IgD-negative memory B cell (primary cell): ENCODE results near the gene CENPX. TPM values are rescaled to one million over a fixed set of nuclear protein-coding genes. Genes with fewer than 3 reads are reported as not detected.

ENCODE experiments used
- H3K27ac Mint-ChIP-seq, 3 donors: one replicate each; pipeline ENCODE4 v1.8.0; 2020 to 2022; ENCODE audit warnings: mild to moderate bottlenecking in 3 of 3, mixed read lengths in 3 of 3, moderate library complexity in 1 of 3
- H3K27me3 Mint-ChIP-seq: one replicate; pipeline ENCODE4 v1.8.0; 2021; ENCODE audit warnings: mixed read lengths
- H3K36me3 Mint-ChIP-seq: one replicate; pipeline ENCODE4 v1.8.0; 2020; ENCODE audit warnings: mild to moderate bottlenecking, mixed read lengths
- H3K4me1 Mint-ChIP-seq, 3 donors: one replicate each; pipeline ENCODE4 v1.8.0; 2020 to 2022; ENCODE audit warnings: mixed read lengths in 3 of 3, mild to moderate bottlenecking in 1 of 3
- H3K4me3 Mint-ChIP-seq, 4 donors: one replicate each; pipeline ENCODE4 v1.8.0; 2020 to 2022; ENCODE audit warnings: mild to moderate bottlenecking in 4 of 4, mixed read lengths in 4 of 4, moderate library complexity in 3 of 4
- H3K9me3 Mint-ChIP-seq, 3 donors: one replicate each; pipeline ENCODE4 v1.8.0; 2020 to 2021; ENCODE audit warnings: mixed read lengths in 3 of 3, mild to moderate bottlenecking in 1 of 3
- polyA plus RNA-seq: library from polyadenylated mRNA; unstranded; fragments of 300-500 nt; fragmentation: Illumina TruSeq; gene quantifications from one replicate; pipeline ENCODE4 v1.2.3, GENCODE V29; 2021

The CENPX gene
- 47.7 TPM for polyA plus RNA-seq

DNA sequence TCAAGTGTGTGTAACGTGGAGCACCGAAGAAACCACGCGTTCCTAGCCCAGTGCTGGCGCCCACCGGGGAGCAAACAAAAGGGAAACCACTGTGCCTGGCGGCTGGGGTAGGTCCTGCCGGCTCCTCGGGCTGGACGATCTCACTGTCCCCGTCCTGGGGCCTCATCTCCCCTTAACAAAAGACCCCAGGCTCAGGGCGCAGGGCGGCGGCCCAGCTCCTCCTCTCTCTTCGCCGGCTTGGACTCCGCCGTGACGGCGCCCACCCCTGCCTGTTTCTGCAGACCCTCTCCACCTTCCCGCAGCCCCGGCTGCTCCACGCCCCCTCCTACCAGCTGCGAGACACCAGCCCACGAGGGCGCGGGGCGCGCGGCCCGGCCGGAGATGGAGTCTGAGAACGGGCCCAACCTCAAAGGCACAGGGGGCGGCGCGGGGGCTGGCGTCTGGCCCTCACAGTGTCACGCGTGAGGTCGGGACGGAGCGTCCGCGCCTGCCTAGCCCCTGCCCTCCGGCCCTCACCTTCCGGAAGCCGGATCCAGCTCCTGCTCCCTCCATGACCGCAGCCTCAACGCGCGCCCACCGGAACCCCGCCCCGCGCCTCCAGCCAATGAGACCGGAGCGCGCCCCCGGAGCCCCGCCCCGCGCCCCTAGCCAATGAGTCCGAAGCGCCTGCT is at the start of gene CENPX:
TSS of gene CENPX (minus strand) at position 569 of the 671 bp plus-strand sequence. CDS start at position 552, 17 bp downstream.
- Mint-ChIP-seq H3K27me3 (no peaks in the 10 kb centered on the region), H3K36me3 (peaks cover 1% of the 10 kb centered on the region), H3K4me3 (peak within 1 kb of the TSS; percentile 84 to 94 (median 90)), H3K27ac (peak within 1 kb of the TSS; percentile 64 to 86 (median 79)), H3K4me1 (peaks cover 7 to 10% (median 9%) of the 10 kb centered on the region in 3 donors), H3K9me3 (no peaks in the 10 kb centered on the region)

DNA sequence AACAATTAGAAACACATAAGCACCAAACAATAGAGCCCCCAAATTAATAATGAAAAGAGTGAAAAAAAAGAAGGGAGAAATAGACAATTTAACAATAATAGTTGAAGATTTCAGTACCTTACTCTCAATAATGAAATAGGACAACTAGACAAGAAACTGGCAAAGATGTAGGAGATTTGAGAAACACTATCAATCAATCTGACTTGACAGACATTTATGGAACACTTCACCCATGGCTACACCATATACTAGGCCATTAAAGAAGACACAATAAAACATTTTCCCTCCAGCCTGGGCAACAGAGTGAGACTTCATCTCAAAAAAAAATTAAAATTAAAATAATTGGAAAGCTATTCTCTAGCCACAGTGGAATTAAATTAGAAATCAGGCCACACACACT is 47.9 kb upstream of the CENPX start:
- no peaks in the 10 kb centered on the region for H3K36me3 Mint-ChIP-seq
- peak overlapping the region in 1 of 4 donors; percentile 58 for H3K4me3 Mint-ChIP-seq
- H3K4me1 Mint-ChIP-seq, result peaks cover 0 to 6% (median 0%) of the 10 kb centered on the region in 3 donors
- H3K27me3 Mint-ChIP-seq, result peaks cover 4% of the 10 kb centered on the region
- peak overlapping the region in 1 of 3 donors; percentile 19 for H3K27ac Mint-ChIP-seq
- peaks cover 0 to under 1% (median 0%) of the 10 kb centered on the region in 3 donors for H3K9me3 Mint-ChIP-seq

DNA sequence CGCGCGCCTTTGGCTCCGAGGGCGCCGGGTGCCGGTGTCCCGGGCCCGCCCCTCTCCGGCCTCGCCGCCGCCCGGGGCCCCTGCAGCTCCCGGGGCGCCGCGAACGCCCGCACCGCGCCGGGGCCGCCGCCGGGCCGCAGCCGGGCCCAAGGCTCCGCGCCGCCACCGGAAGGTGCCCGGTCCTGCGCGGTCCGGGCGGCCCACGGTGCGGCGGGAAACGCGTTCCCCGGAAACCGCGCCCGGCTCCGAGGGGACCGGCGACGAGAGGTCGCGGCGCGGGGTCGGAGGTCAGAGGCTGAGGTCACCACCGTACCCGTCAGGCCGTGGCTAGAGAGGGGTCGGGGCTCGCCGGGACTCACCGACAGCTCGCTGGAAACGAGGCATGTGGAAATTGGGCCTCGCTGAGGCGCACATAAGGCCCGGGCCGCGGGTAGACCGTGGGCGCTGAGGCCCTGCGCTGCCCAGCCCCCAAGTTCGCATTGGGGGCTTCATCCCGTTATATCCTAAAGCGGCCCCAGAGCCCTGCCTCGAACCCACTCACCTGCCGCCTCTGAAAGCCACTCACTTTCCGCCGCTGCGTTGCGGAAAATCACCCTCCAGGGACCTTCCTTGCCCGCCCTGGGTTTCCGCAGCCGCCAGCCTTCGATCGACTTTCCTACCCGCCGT is 43.1 kb upstream of the CENPX start, which contains the start of gene DUS1L:
TSS of gene DUS1L (minus strand) at position 167 of the 666 bp plus-strand sequence. CDS start 745 bp downstream, outside the sequence.
- Mint-ChIP-seq H3K36me3 (no peaks in the 10 kb centered on the region), H3K27me3 (no peaks in the 10 kb centered on the region)

DNA sequence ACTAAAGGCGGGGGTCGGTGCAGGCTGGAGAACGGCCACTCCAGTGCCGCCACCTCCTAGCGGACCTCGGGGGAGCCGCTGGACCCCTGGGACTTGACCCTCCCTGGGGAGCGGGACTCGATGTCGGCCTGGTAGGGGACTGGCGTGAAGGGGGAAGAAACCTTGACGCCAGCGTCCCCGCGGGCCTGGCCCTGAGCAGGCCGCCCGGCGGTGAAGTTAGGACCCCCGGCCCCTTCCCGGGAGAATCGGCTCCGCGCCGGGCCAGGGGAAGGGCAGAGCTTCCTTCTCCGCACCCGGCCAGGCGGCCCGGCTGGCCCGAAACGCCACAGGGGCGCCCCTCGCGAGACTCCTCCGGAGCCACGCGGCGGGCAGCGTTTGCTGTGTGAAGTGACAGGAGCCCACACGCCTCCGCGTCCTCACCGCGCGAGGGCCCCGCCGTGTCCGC is 42.5 kb upstream of the CENPX start:
- H3K4me1 Mint-ChIP-seq, result peaks cover 0 to 10% (median 0%) of the 10 kb centered on the region in 3 donors
- peak overlapping the region in 2 of 3 donors; percentile 71 to 87 for H3K27ac Mint-ChIP-seq
- peak overlapping the region; percentile 69 to 86 (median 79) for H3K4me3 Mint-ChIP-seq
- H3K27me3 Mint-ChIP-seq, result no peaks in the 10 kb centered on the region
- H3K9me3 Mint-ChIP-seq, result no peaks in the 10 kb centered on the region
- no peaks in the 10 kb centered on the region for H3K36me3 Mint-ChIP-seq

More for the DNA sequence above, 43.1 kb upstream of the CENPX start, which contains the start of gene DUS1L:
- H3K9me3 Mint-ChIP-seq, result no peaks in the 10 kb centered on the region
- peak within 1 kb of the TSS; percentile 81 to 94 (median 88) for H3K4me3 Mint-ChIP-seq
- H3K27ac Mint-ChIP-seq, result peak within 1 kb of the TSS; percentile 87 to 95 (median 93)
- H3K4me1 Mint-ChIP-seq, result peaks cover 0 to 10% (median 0%) of the 10 kb centered on the region in 3 donors

DNA sequence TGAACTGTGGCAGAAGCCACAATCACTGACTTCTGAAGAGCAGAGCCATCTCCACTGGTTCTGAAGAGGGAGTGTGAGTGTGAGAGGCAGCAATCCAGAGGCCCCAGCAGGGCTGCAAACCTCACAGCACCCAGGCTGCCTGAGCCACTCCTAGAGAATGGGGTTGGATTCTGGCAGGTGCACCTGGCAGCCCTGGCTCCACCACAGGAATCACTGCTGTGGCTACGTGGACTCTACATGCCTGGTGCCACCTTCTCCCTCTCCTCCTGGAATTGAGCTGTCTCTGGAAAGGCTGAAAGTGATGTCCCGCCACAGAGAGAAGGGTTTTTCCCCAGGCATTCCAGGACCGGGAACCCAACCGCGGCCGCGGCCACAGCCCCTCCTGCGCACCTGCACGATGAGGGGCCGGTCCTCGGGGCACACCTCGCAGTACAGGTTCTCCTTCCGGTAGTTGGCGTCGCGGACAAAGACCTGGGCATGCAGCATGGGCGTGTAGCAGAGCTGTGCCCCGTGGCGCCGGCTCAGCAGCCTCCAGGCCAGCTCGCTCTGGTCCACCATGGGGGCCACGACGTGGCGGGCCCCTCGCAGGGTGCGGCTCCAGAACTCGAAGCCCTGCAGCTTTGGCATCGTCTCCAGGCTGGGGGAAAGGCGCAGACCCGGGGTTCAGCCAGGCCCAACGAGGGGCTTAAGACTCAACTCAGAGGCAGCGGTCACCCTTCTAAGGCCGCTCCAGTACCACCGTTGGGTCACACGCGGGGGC is 41.9 kb upstream of the CENPX start:
- Mint-ChIP-seq H3K9me3 (no peaks in the 10 kb centered on the region), H3K4me1 (peaks cover 0 to 10% (median 0%) of the 10 kb centered on the region in 3 donors), H3K27ac (peak overlapping the region in 2 of 3 donors; percentile 87 to 89), H3K4me3 (peak overlapping the region; percentile 69 to 86 (median 79)), H3K27me3 (no peaks in the 10 kb centered on the region), H3K36me3 (no peaks in the 10 kb centered on the region)

DNA sequence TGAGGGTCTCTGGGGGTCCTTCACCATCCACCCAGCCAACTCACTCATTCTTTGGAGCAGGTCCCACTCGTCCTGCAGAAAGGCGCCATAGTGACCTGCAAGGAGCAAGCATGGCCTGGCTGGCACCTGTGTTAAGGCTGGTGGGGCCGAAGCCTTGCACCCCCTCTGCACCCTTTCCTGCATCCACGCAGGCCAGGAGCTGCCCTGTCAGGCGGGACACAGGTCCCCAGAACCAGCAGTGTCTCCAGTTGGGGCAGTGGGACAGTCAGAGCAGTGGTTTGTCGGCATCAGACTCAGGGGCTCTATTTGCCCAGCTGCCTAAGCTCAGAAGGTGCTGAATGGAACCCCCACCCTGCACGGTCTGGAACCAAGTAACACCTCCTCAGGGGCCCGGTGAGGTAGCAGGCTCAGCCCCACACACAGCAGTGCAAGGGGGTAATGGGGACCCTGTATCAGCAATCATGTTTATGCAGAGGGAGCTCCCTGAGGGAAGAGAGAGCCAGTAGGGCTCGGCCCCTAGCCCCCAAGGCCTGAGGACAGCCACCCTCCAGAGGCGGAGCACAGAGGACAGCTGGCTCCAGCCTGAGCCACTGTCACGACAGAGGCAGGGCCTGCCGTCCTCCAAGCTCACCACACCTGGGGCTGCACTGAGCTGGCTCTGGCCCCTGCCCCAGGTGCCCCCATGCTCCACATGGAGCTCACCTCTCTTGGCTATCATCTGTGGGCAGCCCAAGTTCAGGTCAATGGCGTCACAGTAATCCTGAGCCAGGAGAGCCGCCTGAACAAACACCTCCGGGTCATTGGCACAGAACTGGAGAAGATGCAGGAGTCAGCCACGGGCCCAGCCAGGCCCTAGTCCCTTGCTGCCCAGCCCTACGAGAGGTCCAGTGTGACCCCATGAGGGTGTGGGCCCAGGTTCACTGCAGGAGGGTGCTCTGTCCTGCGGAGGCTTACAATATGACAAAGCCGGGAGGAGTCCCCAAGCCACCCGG is 41.0 kb upstream of the CENPX start:
- Mint-ChIP-seq H3K4me1 (peaks cover 0 to 10% (median 0%) of the 10 kb centered on the region in 3 donors), H3K27me3 (no peaks in the 10 kb centered on the region), H3K36me3 (no peaks in the 10 kb centered on the region), H3K4me3 (peak overlapping the region; percentile 69 to 86 (median 79)), H3K9me3 (no peaks in the 10 kb centered on the region), H3K27ac (peak overlapping the region in 2 of 3 donors; percentile 87 to 89)

DNA sequence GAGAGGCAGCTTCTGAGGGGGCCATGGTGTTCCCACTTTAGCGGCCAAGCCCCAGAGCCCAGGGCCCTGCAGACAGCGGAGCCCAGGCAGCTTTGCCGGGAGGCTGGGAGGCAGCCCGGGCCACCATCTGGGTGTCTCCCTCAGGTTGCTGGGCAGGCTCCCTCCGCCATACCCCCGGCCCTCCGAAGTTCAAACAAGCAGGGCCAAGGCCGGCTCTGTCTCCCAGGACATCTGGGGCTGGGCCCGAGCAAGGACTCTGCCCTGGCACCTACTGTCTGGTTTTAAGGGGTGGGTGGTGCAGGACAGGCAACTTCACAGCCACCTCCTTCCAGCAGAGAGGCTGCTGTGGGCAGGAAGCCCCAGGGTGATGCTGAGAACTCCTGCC is 40.3 kb upstream of the CENPX start:
- no peaks in the 10 kb centered on the region for H3K27me3 Mint-ChIP-seq
- no peak overlapping the region for H3K4me3 Mint-ChIP-seq
- peaks cover 0 to 10% (median 0%) of the 10 kb centered on the region in 3 donors for H3K4me1 Mint-ChIP-seq
- H3K9me3 Mint-ChIP-seq, result no peaks in the 10 kb centered on the region
- H3K27ac Mint-ChIP-seq, result peak overlapping the region in 1 of 3 donors; percentile 46
- H3K36me3 Mint-ChIP-seq, result no peaks in the 10 kb centered on the region

DNA sequence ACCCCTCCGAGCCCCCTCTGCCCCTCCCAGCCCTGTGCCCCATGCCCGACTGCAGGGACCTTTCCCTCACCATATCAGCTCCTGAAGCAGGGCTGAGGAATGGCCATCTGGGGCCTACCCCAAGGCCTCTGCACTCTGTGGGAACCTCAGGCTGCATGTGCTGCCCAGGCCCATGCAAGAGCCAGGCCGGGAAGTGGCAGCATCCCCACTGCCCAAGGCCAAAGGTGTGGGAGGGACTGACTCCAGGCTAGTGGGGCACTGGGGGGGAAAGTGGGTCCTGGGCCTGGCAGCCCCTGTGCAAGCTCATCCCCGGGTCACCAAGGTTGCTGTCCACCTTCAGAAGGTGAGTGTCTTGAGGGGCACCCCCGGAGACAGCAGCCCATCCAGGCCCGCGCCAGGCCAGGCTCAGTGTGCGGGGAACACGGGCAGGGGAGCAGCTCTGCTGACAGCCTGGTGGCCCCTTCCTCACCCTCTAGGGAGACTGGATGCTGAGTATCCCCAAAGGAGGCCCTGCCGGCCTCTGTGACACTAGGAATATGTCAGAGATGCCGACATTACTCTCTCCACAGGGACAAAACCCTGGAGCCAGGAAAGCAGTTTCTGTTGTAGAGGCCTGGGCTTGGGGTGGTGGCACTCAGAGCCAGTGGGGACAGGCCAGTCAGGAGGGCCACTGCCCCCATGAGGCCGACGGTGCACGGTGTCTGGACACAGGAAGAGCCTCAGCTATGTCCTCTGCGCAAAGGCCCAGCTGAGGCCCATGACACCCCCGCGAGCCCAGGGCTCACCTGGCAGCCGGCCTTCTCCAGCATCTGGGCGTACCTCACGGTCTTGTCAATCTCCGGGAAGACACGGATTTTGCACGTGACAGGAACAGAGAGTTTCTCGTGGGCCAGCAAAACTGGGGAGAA is 39.7 kb upstream of the CENPX start:
- Mint-ChIP-seq H3K4me3 (no peak overlapping the region), H3K36me3 (no peaks in the 10 kb centered on the region), H3K9me3 (no peaks in the 10 kb centered on the region), H3K27me3 (no peaks in the 10 kb centered on the region), H3K4me1 (peaks cover 0 to 10% (median 0%) of the 10 kb centered on the region in 3 donors), H3K27ac (no peak overlapping the region)

DNA sequence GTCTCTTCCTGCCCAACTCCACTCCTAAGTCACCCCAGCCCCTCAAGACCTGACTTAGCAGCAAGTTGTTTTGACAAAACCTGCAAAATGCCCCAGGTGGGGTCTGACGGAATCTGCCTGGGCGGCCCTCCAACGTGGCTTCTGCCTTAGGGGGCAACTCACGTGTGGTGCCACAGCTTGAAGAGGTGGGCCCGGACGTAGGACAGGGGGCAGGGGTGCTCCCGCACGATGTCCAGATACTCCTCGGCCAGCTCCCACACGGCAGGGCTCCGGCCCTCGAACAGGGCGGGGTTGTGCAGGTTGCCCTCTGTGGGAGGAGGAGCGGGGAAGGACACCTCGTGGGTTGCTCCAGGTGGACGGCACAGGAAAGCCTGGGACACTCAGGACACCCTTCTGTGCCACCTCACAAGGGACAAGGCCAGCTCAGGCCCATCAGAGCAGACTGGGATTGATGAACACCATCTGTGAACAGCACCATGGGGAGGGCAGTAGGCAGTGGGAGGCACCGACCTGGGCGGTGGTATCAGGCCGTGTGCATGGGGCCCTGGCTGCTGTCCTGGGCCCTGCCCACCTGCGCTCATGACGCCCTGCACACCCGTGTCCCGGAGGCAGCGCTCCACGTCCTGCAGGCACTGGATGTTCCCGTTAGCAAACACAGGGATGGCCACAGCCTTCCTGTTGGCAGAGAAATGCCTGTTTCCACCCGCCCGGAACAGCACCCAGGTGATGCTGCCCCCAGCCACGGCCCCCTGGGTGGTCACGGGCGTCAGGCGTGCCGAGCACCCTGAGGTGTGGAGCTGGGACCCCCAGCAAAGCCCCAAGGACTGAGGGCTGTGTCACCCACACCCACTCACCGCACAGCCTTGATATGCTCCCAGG is 38.6 kb upstream of the CENPX start:
- Mint-ChIP-seq H3K4me3 (no peak overlapping the region), H3K9me3 (no peaks in the 10 kb centered on the region), H3K36me3 (no peaks in the 10 kb centered on the region), H3K4me1 (peaks cover 0 to 6% (median 0%) of the 10 kb centered on the region in 3 donors), H3K27ac (no peak overlapping the region), H3K27me3 (no peaks in the 10 kb centered on the region)

DNA sequence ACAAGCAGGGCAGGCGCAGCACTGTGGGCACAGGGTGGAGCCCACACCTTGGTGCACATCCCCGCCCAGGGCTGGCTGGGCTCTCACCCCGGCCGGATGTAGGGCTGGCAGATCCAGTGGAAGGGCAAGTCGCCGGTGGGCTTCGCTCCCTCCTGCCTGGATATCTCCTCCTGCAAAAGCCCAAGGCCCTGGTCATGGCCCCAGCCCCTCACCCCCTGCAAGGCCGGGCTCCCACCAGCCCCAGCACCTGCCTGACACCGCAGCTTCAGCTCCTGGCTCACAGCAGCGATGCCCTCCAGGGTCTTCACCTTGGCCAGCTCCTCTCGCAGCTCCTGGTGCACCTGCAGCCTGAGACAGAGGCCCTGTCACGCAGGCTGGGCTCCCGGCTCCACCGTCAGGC is 37.9 kb upstream of the CENPX start:
- no peak overlapping the region for H3K4me3 Mint-ChIP-seq
- H3K36me3 Mint-ChIP-seq, result no peaks in the 10 kb centered on the region
- no peaks in the 10 kb centered on the region for H3K27me3 Mint-ChIP-seq
- no peak overlapping the region for H3K27ac Mint-ChIP-seq
- H3K9me3 Mint-ChIP-seq, result no peaks in the 10 kb centered on the region
- H3K4me1 Mint-ChIP-seq, result peaks cover 0 to 4% (median 0%) of the 10 kb centered on the region in 3 donors

DNA sequence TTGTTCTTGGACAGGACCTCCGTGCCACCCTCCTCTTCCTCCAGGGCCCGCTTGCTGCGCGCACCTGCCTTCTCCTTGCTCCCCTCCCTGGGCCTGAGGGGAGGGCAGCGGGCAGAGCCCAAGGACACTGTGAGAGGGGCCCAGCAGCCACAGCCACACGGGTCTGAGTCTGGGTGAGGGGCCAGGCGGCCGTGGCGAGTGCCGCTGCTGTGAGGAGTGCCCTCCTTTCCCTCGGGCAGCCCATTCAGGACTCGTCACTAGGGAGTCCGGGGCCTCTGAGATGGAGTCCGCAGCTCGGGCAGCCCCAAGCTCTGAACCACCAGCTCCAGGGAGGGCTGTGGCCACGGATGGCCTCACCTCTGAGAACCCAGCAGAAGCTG is 37.3 kb upstream of the CENPX start:
- no peaks in the 10 kb centered on the region for H3K36me3 Mint-ChIP-seq
- peak overlapping the region in 1 of 3 donors; percentile 10 for H3K27ac Mint-ChIP-seq
- H3K27me3 Mint-ChIP-seq, result no peaks in the 10 kb centered on the region
- H3K4me3 Mint-ChIP-seq, result peak overlapping the region in 1 of 4 donors; percentile 32
- no peaks in the 10 kb centered on the region for H3K9me3 Mint-ChIP-seq
- H3K4me1 Mint-ChIP-seq, result peaks cover 0 to 4% (median 0%) of the 10 kb centered on the region in 3 donors

DNA sequence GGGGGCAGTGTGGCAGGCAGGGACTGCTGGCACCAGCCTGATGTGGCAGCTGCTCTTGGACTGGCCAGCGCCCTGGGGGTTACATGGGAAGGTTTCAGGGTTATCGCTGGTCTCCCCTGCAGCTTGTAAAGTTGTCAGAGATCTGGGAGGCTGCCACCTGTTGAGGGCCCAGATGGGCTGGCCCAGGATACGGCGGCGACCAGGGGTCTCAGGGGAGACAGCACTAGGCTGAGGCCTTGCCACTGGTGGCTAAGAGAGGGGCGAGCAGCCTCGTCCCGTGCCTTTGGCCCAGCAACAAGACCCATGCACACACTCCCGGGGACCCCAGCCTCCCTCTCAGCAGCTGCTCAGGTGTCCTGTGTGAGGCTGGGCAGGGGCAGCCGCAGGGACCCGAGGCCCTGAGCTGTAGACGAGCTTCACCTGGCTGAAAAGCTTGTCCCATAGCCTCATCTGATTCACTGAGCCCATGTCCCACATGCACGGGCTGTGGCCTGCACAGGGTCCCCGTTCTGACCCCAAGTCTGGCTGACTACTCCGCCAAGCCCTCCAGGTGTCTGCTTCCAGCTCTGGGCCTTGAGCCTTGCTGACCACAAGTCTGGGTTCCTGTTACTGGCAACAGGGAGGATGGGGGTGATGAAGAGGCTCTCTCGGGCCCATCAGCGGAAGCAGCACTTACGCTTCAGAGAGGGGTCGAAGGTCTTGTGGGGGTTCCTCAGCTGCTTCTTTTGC is 36.8 kb upstream of the CENPX start:
- no peaks in the 10 kb centered on the region for H3K36me3 Mint-ChIP-seq
- no peak overlapping the region for H3K4me3 Mint-ChIP-seq
- H3K27ac Mint-ChIP-seq, result no peak overlapping the region
- H3K9me3 Mint-ChIP-seq, result no peaks in the 10 kb centered on the region
- H3K4me1 Mint-ChIP-seq, result peaks cover 0 to 4% (median 1%) of the 10 kb centered on the region in 3 donors
- H3K27me3 Mint-ChIP-seq, result no peaks in the 10 kb centered on the region
